Ishikawa (cell line): Measurements from ENCODE around the gene FBXO17.

Source experiments
- CEBPB ChIP-seq: IDR thresholded peaks from 2 replicates; pipeline ENCODE4 v1.6.1; 2012
- CREB1 ChIP-seq: IDR thresholded peaks from 2 replicates; pipeline ENCODE4 v1.6.1; 2012; ENCODE audit warnings: low read depth
- EGR1 ChIP-seq: IDR thresholded peaks from 2 replicates; pipeline ENCODE4 v1.6.1; 2012
- EP300 ChIP-seq: IDR thresholded peaks from 2 replicates; pipeline ENCODE4 v1.6.1; 2012; ENCODE audit warnings: borderline replicate concordance
- FOXM1 ChIP-seq: IDR thresholded peaks from 2 replicates; pipeline ENCODE4 v1.6.1; 2012; ENCODE audit warnings: low read depth, borderline replicate concordance
- NFIC ChIP-seq: IDR thresholded peaks from 2 replicates; pipeline ENCODE4 v1.6.1; 2012
- RAD21 ChIP-seq: IDR thresholded peaks from 2 replicates; pipeline ENCODE4 v1.6.1; 2012; ENCODE audit warnings: low read depth
- TAF1 ChIP-seq: IDR thresholded peaks from 2 replicates; pipeline ENCODE4 v1.6.1; 2012; ENCODE audit warnings: low read depth, mild to moderate bottlenecking
- TCF12 ChIP-seq: IDR thresholded peaks from 2 replicates; pipeline ENCODE4 v1.6.1; 2012; ENCODE audit warnings: low read depth
- TEAD4 ChIP-seq: IDR thresholded peaks from 2 replicates; pipeline ENCODE4 v1.6.1; 2012
- YY1 ChIP-seq: IDR thresholded peaks from 2 replicates; pipeline ENCODE4 v1.6.1; 2012; ENCODE audit warnings: low read depth
- ZBTB7A ChIP-seq: IDR thresholded peaks from 2 replicates; pipeline ENCODE4 v1.6.1; 2012; ENCODE audit warnings: low read depth
- TF ChIP-seq, protein P1 (sequence below): IDR thresholded peaks from 2 replicates; pipeline ENCODE4 v1.6.1; 2012
- TF ChIP-seq, protein P2 (sequence below): IDR thresholded peaks from 2 replicates; pipeline ENCODE4 v1.6.1; 2012; ENCODE audit warnings: low read depth, mild to moderate bottlenecking
- TF ChIP-seq, protein P3 (sequence below): IDR thresholded peaks from 2 replicates; pipeline ENCODE4 v1.6.1; 2012

FBXO17 gene

DNA sequence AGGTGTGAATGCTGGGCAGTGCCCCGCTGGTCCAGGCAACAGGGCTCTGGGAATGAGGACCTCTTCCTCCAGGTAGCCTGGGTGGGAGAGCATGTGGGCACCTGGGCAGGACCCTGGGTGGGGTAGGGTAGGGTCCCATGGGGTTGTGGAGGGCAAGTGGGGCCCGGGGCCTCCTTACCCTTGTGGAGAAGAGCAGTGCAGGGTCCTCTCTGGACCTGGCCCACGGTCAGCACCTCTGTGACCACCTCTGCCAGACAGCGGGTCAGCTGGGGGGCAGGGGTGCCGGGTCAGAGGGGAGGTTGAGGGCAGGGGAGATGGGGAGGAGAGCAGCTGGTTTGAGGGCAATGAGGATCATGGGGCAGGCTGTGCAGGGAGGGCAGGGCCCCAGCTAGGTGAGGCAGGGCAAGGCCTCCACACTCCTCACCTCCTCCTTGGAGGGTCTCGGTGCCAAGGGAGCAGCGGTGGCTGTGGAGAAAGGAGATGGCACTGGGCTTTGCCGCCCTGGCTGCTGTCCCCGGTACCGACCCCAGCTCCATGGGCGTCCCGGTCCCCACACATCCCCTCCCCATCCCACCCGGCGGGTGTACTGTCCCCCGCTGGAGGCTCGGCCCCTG, 64.0 kb downstream of the FBXO17 start:
- TF ChIP-seq, protein P1, sequence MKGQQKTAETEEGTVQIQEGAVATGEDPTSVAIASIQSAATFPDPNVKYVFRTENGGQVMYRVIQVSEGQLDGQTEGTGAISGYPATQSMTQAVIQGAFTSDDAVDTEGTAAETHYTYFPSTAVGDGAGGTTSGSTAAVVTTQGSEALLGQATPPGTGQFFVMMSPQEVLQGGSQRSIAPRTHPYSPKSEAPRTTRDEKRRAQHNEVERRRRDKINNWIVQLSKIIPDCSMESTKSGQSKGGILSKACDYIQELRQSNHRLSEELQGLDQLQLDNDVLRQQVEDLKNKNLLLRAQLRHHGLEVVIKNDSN, result no peak
- no peak for TF ChIP-seq EP300
- no peak for TF ChIP-seq ZBTB7A
- no peak for TF ChIP-seq TEAD4
- TF ChIP-seq, protein P2, sequence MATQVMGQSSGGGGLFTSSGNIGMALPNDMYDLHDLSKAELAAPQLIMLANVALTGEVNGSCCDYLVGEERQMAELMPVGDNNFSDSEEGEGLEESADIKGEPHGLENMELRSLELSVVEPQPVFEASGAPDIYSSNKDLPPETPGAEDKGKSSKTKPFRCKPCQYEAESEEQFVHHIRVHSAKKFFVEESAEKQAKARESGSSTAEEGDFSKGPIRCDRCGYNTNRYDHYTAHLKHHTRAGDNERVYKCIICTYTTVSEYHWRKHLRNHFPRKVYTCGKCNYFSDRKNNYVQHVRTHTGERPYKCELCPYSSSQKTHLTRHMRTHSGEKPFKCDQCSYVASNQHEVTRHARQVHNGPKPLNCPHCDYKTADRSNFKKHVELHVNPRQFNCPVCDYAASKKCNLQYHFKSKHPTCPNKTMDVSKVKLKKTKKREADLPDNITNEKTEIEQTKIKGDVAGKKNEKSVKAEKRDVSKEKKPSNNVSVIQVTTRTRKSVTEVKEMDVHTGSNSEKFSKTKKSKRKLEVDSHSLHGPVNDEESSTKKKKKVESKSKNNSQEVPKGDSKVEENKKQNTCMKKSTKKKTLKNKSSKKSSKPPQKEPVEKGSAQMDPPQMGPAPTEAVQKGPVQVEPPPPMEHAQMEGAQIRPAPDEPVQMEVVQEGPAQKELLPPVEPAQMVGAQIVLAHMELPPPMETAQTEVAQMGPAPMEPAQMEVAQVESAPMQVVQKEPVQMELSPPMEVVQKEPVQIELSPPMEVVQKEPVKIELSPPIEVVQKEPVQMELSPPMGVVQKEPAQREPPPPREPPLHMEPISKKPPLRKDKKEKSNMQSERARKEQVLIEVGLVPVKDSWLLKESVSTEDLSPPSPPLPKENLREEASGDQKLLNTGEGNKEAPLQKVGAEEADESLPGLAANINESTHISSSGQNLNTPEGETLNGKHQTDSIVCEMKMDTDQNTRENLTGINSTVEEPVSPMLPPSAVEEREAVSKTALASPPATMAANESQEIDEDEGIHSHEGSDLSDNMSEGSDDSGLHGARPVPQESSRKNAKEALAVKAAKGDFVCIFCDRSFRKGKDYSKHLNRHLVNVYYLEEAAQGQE, result no peak
- no peak for TF ChIP-seq TCF12
- TF ChIP-seq, protein P3, sequence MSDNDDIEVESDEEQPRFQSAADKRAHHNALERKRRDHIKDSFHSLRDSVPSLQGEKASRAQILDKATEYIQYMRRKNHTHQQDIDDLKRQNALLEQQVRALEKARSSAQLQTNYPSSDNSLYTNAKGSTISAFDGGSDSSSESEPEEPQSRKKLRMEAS, result no peak
- no peak for TF ChIP-seq CEBPB
- no peak for TF ChIP-seq CREB1
- no peak for TF ChIP-seq YY1
- no peak for TF ChIP-seq NFIC
- no peak for TF ChIP-seq EGR1
- TF ChIP-seq RAD21, result no peak
- no peak for TF ChIP-seq FOXM1
- no peak for TF ChIP-seq TAF1

DNA sequence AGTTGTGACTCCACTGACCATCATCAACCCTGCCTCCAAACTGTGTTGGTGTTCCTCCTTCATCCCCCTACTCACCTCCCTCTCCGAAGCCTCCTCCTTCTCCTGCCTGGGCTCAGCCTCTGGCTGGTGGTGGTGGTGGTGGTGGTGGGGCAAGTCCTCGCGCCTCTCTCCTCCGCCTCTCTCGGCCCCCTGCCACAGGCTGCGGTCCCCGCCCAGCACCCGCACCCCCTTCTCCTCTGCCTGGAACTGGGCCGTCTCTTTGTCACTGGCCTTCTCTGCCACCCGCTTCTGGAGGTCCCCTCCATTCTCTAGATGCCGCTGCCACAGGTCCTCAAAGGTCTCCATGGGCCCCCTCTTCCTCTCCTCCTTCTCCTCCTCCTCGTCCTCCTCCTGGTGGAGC, 65.1 kb downstream of the FBXO17 start:
- TF ChIP-seq EGR1 (no peak), TEAD4 (no peak), YY1 (no peak), CREB1 (no peak), TCF12 (no peak), ZBTB7A (no peak), RAD21 (no peak), NFIC (no peak), EP300 (no peak), FOXM1 (no peak), CEBPB (no peak), TAF1 (no peak)
- TF ChIP-seq, protein P1, result no peak
- TF ChIP-seq, protein P3, result no peak
- TF ChIP-seq, protein P2, result no peak

DNA sequence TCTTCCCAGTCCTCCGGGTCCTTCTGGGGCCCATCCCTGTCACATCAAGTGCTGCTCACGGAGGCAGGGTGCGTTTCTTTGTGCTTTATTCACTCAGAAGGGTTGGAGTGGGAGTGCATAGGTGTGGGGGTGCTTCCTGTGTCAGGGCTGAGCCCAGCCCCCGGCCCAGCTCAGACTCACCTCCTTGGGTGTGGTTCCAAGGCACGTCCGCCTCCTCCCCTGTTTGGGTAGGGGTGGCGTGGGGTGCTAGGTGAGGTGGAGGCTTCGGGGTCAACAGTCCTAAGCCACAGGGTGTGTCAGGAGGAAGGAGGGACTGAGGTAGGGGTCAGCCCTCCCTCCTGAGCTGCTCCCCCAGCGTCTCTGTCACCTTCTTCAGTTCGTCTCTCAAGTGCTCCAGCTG, 66.6 kb downstream of the FBXO17 start:
- TF ChIP-seq CREB1 (no peak), CEBPB (no peak), FOXM1 (no peak), TCF12 (no peak), YY1 (no peak), RAD21 (no peak), TAF1 (no peak)
- TF ChIP-seq, protein P2, result no peak
- TF ChIP-seq, protein P3, result no peak

DNA sequence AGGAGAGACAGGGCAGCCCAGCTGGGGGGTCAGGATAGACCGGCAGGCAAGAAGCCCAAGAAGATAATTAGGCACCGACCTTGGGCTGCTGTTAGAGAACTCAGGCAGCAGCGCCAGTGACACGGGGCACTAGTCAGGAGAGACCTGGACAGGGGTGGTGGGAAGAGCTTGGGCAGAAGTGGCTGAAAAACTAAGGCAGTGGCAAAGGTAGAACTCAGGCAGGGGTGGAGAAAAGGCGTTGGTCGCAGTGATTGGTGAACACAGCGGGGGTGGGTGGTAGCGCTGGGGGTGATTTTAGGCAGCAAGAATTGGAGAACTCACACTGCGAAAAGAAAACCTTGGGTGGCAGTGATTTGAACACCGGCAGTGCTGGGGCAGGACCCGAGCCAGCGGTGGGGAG, 67.9 kb downstream of the FBXO17 start:
- TF ChIP-seq RAD21, result no peak
- TF ChIP-seq EGR1, result no peak
- TF ChIP-seq TAF1, result no peak
- TF ChIP-seq, protein P1, result no peak
- no peak for TF ChIP-seq TEAD4
- no peak for TF ChIP-seq CREB1
- TF ChIP-seq YY1, result no peak
